NB4 (cell line): ENCODE measurements around the gene ZNF407.

Source experiments
- POLR2A ChIP-seq: IDR thresholded peaks from 2 replicates; pipeline ENCODE4 v1.6.1; 2011; ENCODE audit warnings: mild to moderate bottlenecking; ENCODE audit not compliant: insufficient read length; ENCODE audit errors: extremely low read depth
- TF ChIP-seq, protein P1 (sequence below): IDR thresholded peaks from one replicate; pipeline ENCODE4 v1.5.1; 2012; ENCODE audit warnings: low read depth, low read length

DNA sequence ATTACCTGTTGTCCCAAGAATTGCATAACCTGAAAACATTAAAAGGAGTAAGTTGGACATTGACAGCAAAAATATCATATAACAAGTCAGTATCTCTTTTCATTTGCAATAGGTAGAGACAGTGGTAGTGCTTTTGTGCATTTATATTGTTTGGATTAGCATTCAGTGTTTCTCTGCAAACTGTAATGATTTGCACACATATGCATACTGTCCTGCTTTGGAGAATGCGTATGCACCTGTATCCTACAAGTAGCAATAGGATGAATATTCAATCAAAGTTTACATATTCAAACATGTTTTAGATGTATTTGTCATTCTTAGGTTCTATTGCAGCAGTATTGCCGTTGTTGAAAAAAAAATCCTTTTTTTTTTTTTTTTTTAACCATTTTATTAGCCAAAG lies 201.9 kb downstream of the ZNF407 start:
- TF ChIP-seq, protein P1, sequence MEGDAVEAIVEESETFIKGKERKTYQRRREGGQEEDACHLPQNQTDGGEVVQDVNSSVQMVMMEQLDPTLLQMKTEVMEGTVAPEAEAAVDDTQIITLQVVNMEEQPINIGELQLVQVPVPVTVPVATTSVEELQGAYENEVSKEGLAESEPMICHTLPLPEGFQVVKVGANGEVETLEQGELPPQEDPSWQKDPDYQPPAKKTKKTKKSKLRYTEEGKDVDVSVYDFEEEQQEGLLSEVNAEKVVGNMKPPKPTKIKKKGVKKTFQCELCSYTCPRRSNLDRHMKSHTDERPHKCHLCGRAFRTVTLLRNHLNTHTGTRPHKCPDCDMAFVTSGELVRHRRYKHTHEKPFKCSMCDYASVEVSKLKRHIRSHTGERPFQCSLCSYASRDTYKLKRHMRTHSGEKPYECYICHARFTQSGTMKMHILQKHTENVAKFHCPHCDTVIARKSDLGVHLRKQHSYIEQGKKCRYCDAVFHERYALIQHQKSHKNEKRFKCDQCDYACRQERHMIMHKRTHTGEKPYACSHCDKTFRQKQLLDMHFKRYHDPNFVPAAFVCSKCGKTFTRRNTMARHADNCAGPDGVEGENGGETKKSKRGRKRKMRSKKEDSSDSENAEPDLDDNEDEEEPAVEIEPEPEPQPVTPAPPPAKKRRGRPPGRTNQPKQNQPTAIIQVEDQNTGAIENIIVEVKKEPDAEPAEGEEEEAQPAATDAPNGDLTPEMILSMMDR = no peak
- no peak for TF ChIP-seq POLR2A
